ENCODE measurements around the gene CIPC.
A peak's percentile ranks its signal among the peaks of the same experiment; 100 is the strongest.

Gene CIPC

GRCh38 chr14:77128414-77128891, 30.4 kb downstream of the CIPC start:
- H4K5ac ChIP-seq (ENCODE audit: low read length), result no peak overlapping the region
- H3K79me2 ChIP-seq (ENCODE audit: control insufficient read depth, insufficient read depth, low read length), result no peaks in the 10 kb centered on the region
- H3K18ac ChIP-seq (ENCODE audit: low read length), result no peak overlapping the region
- no peak for DNase-seq
- H3K27ac ChIP-seq (ENCODE audit: low read depth, low read length), result no peak overlapping the region
- H2BK5ac ChIP-seq (ENCODE audit: low read length), result no peak overlapping the region
- H3K56ac ChIP-seq (ENCODE audit: low read length), result no peak overlapping the region
- H3K36me3 ChIP-seq (ENCODE audit: control insufficient read depth, insufficient read depth, low read length), result no peaks in the 10 kb centered on the region
- no peaks in the 10 kb centered on the region for H3K27me3 ChIP-seq (ENCODE audit: insufficient read depth, low read length, poor library complexity)
- H2BK120ac ChIP-seq (ENCODE audit: low read depth, low read length), result no peak overlapping the region
- H2AK5ac ChIP-seq (ENCODE audit: low read length), result no peak overlapping the region
- H3K4me3 ChIP-seq (ENCODE audit: low read length), result no peak overlapping the region
- H3K79me1 ChIP-seq (ENCODE audit: low read length), result no peaks in the 10 kb centered on the region
- no peak overlapping the region for H3K4ac ChIP-seq (ENCODE audit: low read depth, low read length)
- peaks cover 5% of the 10 kb centered on the region for H3K4me1 ChIP-seq (ENCODE audit: control insufficient read depth, low read depth, low read length)
- no peak overlapping the region for H4K8ac ChIP-seq (ENCODE audit: low read depth, low read length)
- H3K23ac ChIP-seq (ENCODE audit: low read length), result no peak overlapping the region
- WGBS (ENCODE audit: extremely low coverage, insufficient coverage, low lambda C conversion rate), result no CpG with 5 or more reads among the region's 6 CpGs
- no peak overlapping the region for H2BK15ac ChIP-seq (replicated peaks; ENCODE audit: low read depth)
- no peak overlapping the region for H3K4me2 ChIP-seq (ENCODE audit: low read length)
- no peak overlapping the region for H3K9ac ChIP-seq (ENCODE audit: low read length)

GRCh38 chr14:77130386-77130785, 32.3 kb downstream of the CIPC start:
- WGBS (ENCODE audit: extremely low coverage, insufficient coverage, low lambda C conversion rate), result no CpG with 5 or more reads among the region's 3 CpGs

GRCh38 chr14:77131206-77131605, 33.1 kb downstream of the CIPC start:
- Histone ChIP-seq H3K9ac (ENCODE audit: low read length) (no peak overlapping the region), H3K18ac (ENCODE audit: low read length) (no peak overlapping the region), H2AK5ac (ENCODE audit: low read length) (no peak overlapping the region), H3K27me3 (ENCODE audit: insufficient read depth, low read length, poor library complexity) (no peaks in the 10 kb centered on the region), H3K4me3 (ENCODE audit: low read length) (no peak overlapping the region), H4K5ac (ENCODE audit: low read length) (no peak overlapping the region), H3K4me2 (ENCODE audit: low read length) (no peak overlapping the region), H3K79me2 (ENCODE audit: control insufficient read depth, insufficient read depth, low read length) (no peaks in the 10 kb centered on the region), H3K4me1 (ENCODE audit: control insufficient read depth, low read depth, low read length) (no peaks in the 10 kb centered on the region), H4K8ac (ENCODE audit: low read depth, low read length) (no peak overlapping the region), H2BK15ac (replicated peaks; ENCODE audit: low read depth) (no peak overlapping the region), H3K23ac (ENCODE audit: low read length) (no peak overlapping the region), H3K56ac (ENCODE audit: low read length) (no peak overlapping the region), H3K79me1 (ENCODE audit: low read length) (no peaks in the 10 kb centered on the region), H2BK120ac (ENCODE audit: low read depth, low read length) (no peak overlapping the region), H3K4ac (ENCODE audit: low read depth, low read length) (no peak overlapping the region), H3K36me3 (ENCODE audit: control insufficient read depth, insufficient read depth, low read length) (no peaks in the 10 kb centered on the region), H2BK5ac (ENCODE audit: low read length) (no peak overlapping the region), H3K27ac (ENCODE audit: low read depth, low read length) (no peak overlapping the region)
- no peak for DNase-seq
- no CpG with 5 or more reads among the region's 2 CpGs for WGBS (ENCODE audit: extremely low coverage, insufficient coverage, low lambda C conversion rate)

More at GRCh38 chr14:77130386-77130785, 32.3 kb downstream of the CIPC start:
- H4K5ac ChIP-seq (ENCODE audit: low read length), result no peak overlapping the region
- no peak overlapping the region for H3K23ac ChIP-seq (ENCODE audit: low read length)
- H2BK120ac ChIP-seq (ENCODE audit: low read depth, low read length), result no peak overlapping the region
- H3K56ac ChIP-seq (ENCODE audit: low read length), result no peak overlapping the region
- no peak overlapping the region for H3K9ac ChIP-seq (ENCODE audit: low read length)
- H3K18ac ChIP-seq (ENCODE audit: low read length), result no peak overlapping the region
- no peaks in the 10 kb centered on the region for H3K36me3 ChIP-seq (ENCODE audit: control insufficient read depth, insufficient read depth, low read length)
- H3K4ac ChIP-seq (ENCODE audit: low read depth, low read length), result no peak overlapping the region
- H2BK15ac ChIP-seq (replicated peaks; ENCODE audit: low read depth), result no peak overlapping the region
- H3K4me3 ChIP-seq (ENCODE audit: low read length), result no peak overlapping the region
- H3K79me1 ChIP-seq (ENCODE audit: low read length), result no peaks in the 10 kb centered on the region
- H3K27ac ChIP-seq (ENCODE audit: low read depth, low read length), result no peak overlapping the region
- no peak overlapping the region for H4K8ac ChIP-seq (ENCODE audit: low read depth, low read length)
- DNase-seq, result no peak
- no peak overlapping the region for H3K4me2 ChIP-seq (ENCODE audit: low read length)
- no peaks in the 10 kb centered on the region for H3K4me1 ChIP-seq (ENCODE audit: control insufficient read depth, low read depth, low read length)
- no peak overlapping the region for H2AK5ac ChIP-seq (ENCODE audit: low read length)
- no peak overlapping the region for H2BK5ac ChIP-seq (ENCODE audit: low read length)
- no peaks in the 10 kb centered on the region for H3K27me3 ChIP-seq (ENCODE audit: insufficient read depth, low read length, poor library complexity)
- H3K79me2 ChIP-seq (ENCODE audit: control insufficient read depth, insufficient read depth, low read length), result no peaks in the 10 kb centered on the region

- Histone ChIP-seq H3K4me3 (ENCODE audit: low read length) (no peak overlapping the region), H3K36me3 (ENCODE audit: control insufficient read depth, insufficient read depth, low read length) (no peaks in the 10 kb centered on the region), H3K23ac (ENCODE audit: low read length) (no peak overlapping the region), H2BK5ac (ENCODE audit: low read length) (no peak overlapping the region), H3K4me2 (ENCODE audit: low read length) (no peak overlapping the region), H3K9ac (ENCODE audit: low read length) (no peak overlapping the region), H4K8ac (ENCODE audit: low read depth, low read length) (no peak overlapping the region), H3K79me2 (ENCODE audit: control insufficient read depth, insufficient read depth, low read length) (no peaks in the 10 kb centered on the region), H2BK15ac (replicated peaks; ENCODE audit: low read depth) (no peak overlapping the region), H3K79me1 (ENCODE audit: low read length) (no peaks in the 10 kb centered on the region), H3K4ac (ENCODE audit: low read depth, low read length) (no peak overlapping the region), H2BK120ac (ENCODE audit: low read depth, low read length) (no peak overlapping the region), H3K18ac (ENCODE audit: low read length) (no peak overlapping the region), H3K27me3 (ENCODE audit: insufficient read depth, low read length, poor library complexity) (no peaks in the 10 kb centered on the region), H3K56ac (ENCODE audit: low read length) (no peak overlapping the region), H2AK5ac (ENCODE audit: low read length) (no peak overlapping the region), H4K5ac (ENCODE audit: low read length) (no peak overlapping the region), H3K4me1 (ENCODE audit: control insufficient read depth, low read depth, low read length) (no peaks in the 10 kb centered on the region), H3K27ac (ENCODE audit: low read depth, low read length) (no peak overlapping the region)
- WGBS (ENCODE audit: extremely low coverage, insufficient coverage, low lambda C conversion rate), result no CpG with 5 or more reads among the region's 5 CpGs
- no peak for DNase-seq
Measured at GRCh38 chr14:77131871-77132486, 33.9 kb downstream of the CIPC start.

GRCh38 chr14:77133720-77134338, 35.8 kb downstream of the CIPC start:
- Histone ChIP-seq H3K79me1 (ENCODE audit: low read length) (no peaks in the 10 kb centered on the region), H3K18ac (ENCODE audit: low read length) (no peak overlapping the region), H2BK15ac (replicated peaks; ENCODE audit: low read depth) (no peak overlapping the region), H4K5ac (ENCODE audit: low read length) (no peak overlapping the region), H3K56ac (ENCODE audit: low read length) (no peak overlapping the region), H3K23ac (ENCODE audit: low read length) (no peak overlapping the region), H3K36me3 (ENCODE audit: control insufficient read depth, insufficient read depth, low read length) (no peaks in the 10 kb centered on the region), H3K9ac (ENCODE audit: low read length) (no peak overlapping the region), H4K8ac (ENCODE audit: low read depth, low read length) (no peak overlapping the region), H3K4me1 (ENCODE audit: control insufficient read depth, low read depth, low read length) (no peaks in the 10 kb centered on the region), H3K4ac (ENCODE audit: low read depth, low read length) (no peak overlapping the region), H3K4me2 (ENCODE audit: low read length) (no peak overlapping the region), H2AK5ac (ENCODE audit: low read length) (no peak overlapping the region), H3K27ac (ENCODE audit: low read depth, low read length) (no peak overlapping the region), H3K79me2 (ENCODE audit: control insufficient read depth, insufficient read depth, low read length) (no peaks in the 10 kb centered on the region), H2BK5ac (ENCODE audit: low read length) (no peak overlapping the region), H2BK120ac (ENCODE audit: low read depth, low read length) (no peak overlapping the region), H3K4me3 (ENCODE audit: low read length) (no peak overlapping the region), H3K27me3 (ENCODE audit: insufficient read depth, low read length, poor library complexity) (no peaks in the 10 kb centered on the region)
- peak; percentile 84 for DNase-seq
- WGBS (ENCODE audit: extremely low coverage, insufficient coverage, low lambda C conversion rate), result no CpG with 5 or more reads among the region's 22 CpGs

All from mesendoderm (in vitro differentiated cells).